Astrocyte (in vitro differentiated cells and primary cell): ENCODE data around the gene MAP6D1. TPM values are rescaled to one million over a fixed set of nuclear protein-coding genes. Genes with fewer than 3 reads are reported as not detected.
A peak's percentile ranks its signal among the peaks of the same experiment; 100 is the strongest.

ENCODE experiments used
- DNase-seq: peaks from one replicate; pipeline ENCODE4 v3.0.0-alpha.2; 2010; ENCODE audit warnings: low read depth
- FAIRE-seq: peaks from 2 replicates; lab custom pipeline; 2011; peaks lifted over from hg19 to GRCh38; lab: Jason Lieb, UNC
- H2AFZ ChIP-seq: 2 replicates; pipeline ENCODE4 v1.6.0; 2012; ENCODE audit warnings: low read depth, low read length, inconsistent platforms
- H3K27ac ChIP-seq: 2 replicates; pipeline ENCODE4 v1.5.1; 2011; ENCODE audit warnings: low read depth, low read length, inconsistent platforms
- H3K27me3 ChIP-seq: 2 replicates; pipeline ENCODE4 v1.6.0; 2011; ENCODE audit warnings: low read length, inconsistent platforms; ENCODE audit not compliant: insufficient read depth
- H3K36me3 ChIP-seq: 2 replicates; pipeline ENCODE4 v1.5.1; 2011; ENCODE audit warnings: low read length, inconsistent platforms; ENCODE audit not compliant: insufficient read depth
- H3K4me1 ChIP-seq: 2 replicates; pipeline ENCODE4 v1.5.1; 2011; ENCODE audit warnings: low read length, inconsistent platforms; ENCODE audit not compliant: insufficient read depth
- H3K4me2 ChIP-seq: 2 replicates; pipeline ENCODE4 v1.6.0; 2012; ENCODE audit warnings: low read length, inconsistent platforms
- H3K4me3 ChIP-seq: 2 replicates; pipeline ENCODE4 v1.5.1; 2011; ENCODE audit warnings: low read depth, mild to moderate bottlenecking, low read length, inconsistent platforms; ENCODE audit not compliant: insufficient read depth
- H3K79me2 ChIP-seq: 2 replicates; pipeline ENCODE4 v1.6.0; 2012; ENCODE audit warnings: mild to moderate bottlenecking, low read length, inconsistent platforms; ENCODE audit not compliant: insufficient read depth
- H3K9ac ChIP-seq: 2 replicates; pipeline ENCODE4 v1.6.0; 2012; ENCODE audit warnings: mild to moderate bottlenecking, low read length, inconsistent platforms
- H3K9me3 ChIP-seq: 2 replicates; pipeline ENCODE4 v1.5.1; 2012; ENCODE audit warnings: low read depth, mild to moderate bottlenecking, low read length, inconsistent platforms; ENCODE audit not compliant: insufficient read depth
- H4K20me1 ChIP-seq: 2 replicates; pipeline ENCODE4 v1.6.0; 2012; ENCODE audit warnings: low read length, inconsistent platforms; ENCODE audit not compliant: insufficient read depth
- H3K27ac Mint-ChIP-seq: one replicate; pipeline ENCODE4 v1.8.0; 2021; ENCODE audit warnings: mild to moderate bottlenecking, mixed read lengths; ENCODE audit not compliant: unreplicated experiment
- H3K27me3 Mint-ChIP-seq: one replicate; pipeline ENCODE4 v1.8.0; 2021; ENCODE audit warnings: low read depth, mixed read lengths; ENCODE audit not compliant: unreplicated experiment
- H3K36me3 Mint-ChIP-seq: one replicate; pipeline ENCODE4 v1.8.0; 2021; ENCODE audit warnings: low read depth, mixed read lengths; ENCODE audit not compliant: unreplicated experiment
- H3K4me1 Mint-ChIP-seq: one replicate; pipeline ENCODE4 v1.8.0; 2021; ENCODE audit warnings: low read depth, mixed read lengths; ENCODE audit not compliant: unreplicated experiment
- H3K4me3 Mint-ChIP-seq: one replicate; pipeline ENCODE4 v1.8.0; 2021; ENCODE audit warnings: mild to moderate bottlenecking, moderate library complexity, mixed read lengths; ENCODE audit not compliant: unreplicated experiment
- H3K9me3 Mint-ChIP-seq: one replicate; pipeline ENCODE4 v1.8.0; 2021; ENCODE audit warnings: mild to moderate bottlenecking, mixed read lengths; ENCODE audit not compliant: unreplicated experiment
- EZH2 ChIP-seq: IDR thresholded peaks from 2 replicates; pipeline ENCODE4 v1.6.1; 2012; ENCODE audit warnings: mild to moderate bottlenecking, low read length, inconsistent platforms; ENCODE audit not compliant: insufficient read depth
- total RNA-seq: library from RNA; stranded (reverse); gene quantifications from 2 replicates; pipeline ENCODE4 v1.2.1, GENCODE V29; 2021
- TF ChIP-seq, protein P1 (sequence below): IDR thresholded peaks from 2 replicates; pipeline ENCODE4 v1.5.1; 2011; ENCODE audit warnings: low read depth, mild to moderate bottlenecking, inconsistent platforms, low read length, moderate library complexity; ENCODE audit not compliant: insufficient read depth

The MAP6D1 gene
- total RNA-seq, 1 donor from 2014 or later, result 4.6 TPM

GRCh38 chr3:183826448-183827250 lies 1.3 kb upstream of the MAP6D1 start:
- Histone ChIP-seq H2AFZ (no peak overlapping the region), H3K4me1 (peaks cover 9% of the 10 kb centered on the region), H3K9ac (no peak overlapping the region), H3K4me3 (no peak overlapping the region), H3K9me3 (no peaks in the 10 kb centered on the region), H3K79me2 (no peaks in the 10 kb centered on the region), H3K27ac (no peak overlapping the region), H3K36me3 (no peaks in the 10 kb centered on the region), H4K20me1 (peaks cover 14% of the 10 kb centered on the region), H3K27me3 (no peaks in the 10 kb centered on the region), H3K4me2 (no peak overlapping the region)
- TF ChIP-seq, protein P1, sequence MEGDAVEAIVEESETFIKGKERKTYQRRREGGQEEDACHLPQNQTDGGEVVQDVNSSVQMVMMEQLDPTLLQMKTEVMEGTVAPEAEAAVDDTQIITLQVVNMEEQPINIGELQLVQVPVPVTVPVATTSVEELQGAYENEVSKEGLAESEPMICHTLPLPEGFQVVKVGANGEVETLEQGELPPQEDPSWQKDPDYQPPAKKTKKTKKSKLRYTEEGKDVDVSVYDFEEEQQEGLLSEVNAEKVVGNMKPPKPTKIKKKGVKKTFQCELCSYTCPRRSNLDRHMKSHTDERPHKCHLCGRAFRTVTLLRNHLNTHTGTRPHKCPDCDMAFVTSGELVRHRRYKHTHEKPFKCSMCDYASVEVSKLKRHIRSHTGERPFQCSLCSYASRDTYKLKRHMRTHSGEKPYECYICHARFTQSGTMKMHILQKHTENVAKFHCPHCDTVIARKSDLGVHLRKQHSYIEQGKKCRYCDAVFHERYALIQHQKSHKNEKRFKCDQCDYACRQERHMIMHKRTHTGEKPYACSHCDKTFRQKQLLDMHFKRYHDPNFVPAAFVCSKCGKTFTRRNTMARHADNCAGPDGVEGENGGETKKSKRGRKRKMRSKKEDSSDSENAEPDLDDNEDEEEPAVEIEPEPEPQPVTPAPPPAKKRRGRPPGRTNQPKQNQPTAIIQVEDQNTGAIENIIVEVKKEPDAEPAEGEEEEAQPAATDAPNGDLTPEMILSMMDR, result no peak
- no peak for TF ChIP-seq EZH2
- H3K9me3 Mint-ChIP-seq, result no peaks in the 10 kb centered on the region
- DNase-seq (no peak), FAIRE-seq (no peak)
- peak overlapping the region; percentile 75 for H3K4me3 Mint-ChIP-seq
- H3K27ac Mint-ChIP-seq, result peak overlapping the region; percentile 5
- peaks cover 9% of the 10 kb centered on the region for H3K36me3 Mint-ChIP-seq
- H3K27me3 Mint-ChIP-seq, result no peaks in the 10 kb centered on the region
- peaks cover 4% of the 10 kb centered on the region for H3K4me1 Mint-ChIP-seq

- H3K27ac Mint-ChIP-seq, result no peak overlapping the region
- H3K79me2 ChIP-seq, result no peaks in the 10 kb centered on the region
- H3K36me3 Mint-ChIP-seq, result peaks cover 9% of the 10 kb centered on the region
- TF ChIP-seq, protein P1, result no peak
- no peak for TF ChIP-seq EZH2
- no peaks in the 10 kb centered on the region for H3K9me3 ChIP-seq
- no peaks in the 10 kb centered on the region for H3K9me3 Mint-ChIP-seq
- FAIRE-seq (no peak), DNase-seq (no peak)
- H4K20me1 ChIP-seq, result peaks cover 14% of the 10 kb centered on the region
- H3K4me3 Mint-ChIP-seq, result peak overlapping the region; percentile 87
- H2AFZ ChIP-seq, result peak overlapping the region; percentile 88
- peaks cover 4% of the 10 kb centered on the region for H3K4me1 Mint-ChIP-seq
- H3K4me2 ChIP-seq, result peak overlapping the region; percentile 94
- H3K4me1 ChIP-seq, result peaks cover 9% of the 10 kb centered on the region
- no peak overlapping the region for H3K27ac ChIP-seq
- no peaks in the 10 kb centered on the region for H3K27me3 Mint-ChIP-seq
- no peaks in the 10 kb centered on the region for H3K27me3 ChIP-seq
- peak overlapping the region; percentile 68 for H3K9ac ChIP-seq
- H3K36me3 ChIP-seq, result no peaks in the 10 kb centered on the region
- H3K4me3 ChIP-seq, result peak overlapping the region; percentile 63
Measured at GRCh38 chr3:183824761-183825455, 469 bp downstream of the MAP6D1 start.
